Activated CD4-positive, alpha-beta T cell treated with anti-CD3 and anti-CD28 coated beads for 48 hours (primary cell): ENCODE data around the gene SNCG.
"Not testable (repeated sequence)": the region's sequence is repeated elsewhere in the genome, so short reads cannot be mapped to it uniquely, and the experiment has no call there.

Source experiments
- DNase-seq: peaks from one replicate; pipeline ENCODE4 v3.0.0-alpha.2; 2020

Gene SNCG

DNA sequence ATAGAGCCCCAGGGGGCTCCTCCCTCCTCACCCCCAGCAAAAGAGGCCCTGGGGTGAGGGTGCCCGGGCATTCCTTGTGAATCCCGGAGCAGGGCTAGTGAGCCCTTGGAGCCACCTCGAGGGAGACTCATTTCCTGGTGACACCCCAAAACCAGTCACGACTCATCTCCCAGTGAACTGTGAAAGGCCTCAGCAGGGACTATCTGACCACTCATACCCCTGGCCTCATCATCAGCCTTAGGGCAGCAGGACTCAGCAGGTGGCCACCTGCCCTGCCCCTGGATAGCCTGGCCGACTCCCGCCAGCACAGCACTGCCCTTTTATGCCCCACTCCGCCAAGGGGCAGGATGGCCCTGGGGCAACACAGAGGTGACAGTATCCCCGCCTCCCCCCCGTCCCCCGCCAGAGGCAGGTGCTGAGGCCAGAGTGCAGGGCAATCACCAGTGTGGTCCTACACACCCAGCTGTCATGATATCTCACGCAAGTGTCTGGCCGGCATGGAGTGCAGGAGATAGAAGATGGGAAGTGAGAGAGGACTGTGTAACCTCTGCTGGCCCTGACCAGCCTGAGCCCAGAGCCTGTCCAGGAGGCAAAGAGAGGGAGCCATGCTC is 3.2 kb downstream of the SNCG start:
- DNase-seq = no peak

DNA sequence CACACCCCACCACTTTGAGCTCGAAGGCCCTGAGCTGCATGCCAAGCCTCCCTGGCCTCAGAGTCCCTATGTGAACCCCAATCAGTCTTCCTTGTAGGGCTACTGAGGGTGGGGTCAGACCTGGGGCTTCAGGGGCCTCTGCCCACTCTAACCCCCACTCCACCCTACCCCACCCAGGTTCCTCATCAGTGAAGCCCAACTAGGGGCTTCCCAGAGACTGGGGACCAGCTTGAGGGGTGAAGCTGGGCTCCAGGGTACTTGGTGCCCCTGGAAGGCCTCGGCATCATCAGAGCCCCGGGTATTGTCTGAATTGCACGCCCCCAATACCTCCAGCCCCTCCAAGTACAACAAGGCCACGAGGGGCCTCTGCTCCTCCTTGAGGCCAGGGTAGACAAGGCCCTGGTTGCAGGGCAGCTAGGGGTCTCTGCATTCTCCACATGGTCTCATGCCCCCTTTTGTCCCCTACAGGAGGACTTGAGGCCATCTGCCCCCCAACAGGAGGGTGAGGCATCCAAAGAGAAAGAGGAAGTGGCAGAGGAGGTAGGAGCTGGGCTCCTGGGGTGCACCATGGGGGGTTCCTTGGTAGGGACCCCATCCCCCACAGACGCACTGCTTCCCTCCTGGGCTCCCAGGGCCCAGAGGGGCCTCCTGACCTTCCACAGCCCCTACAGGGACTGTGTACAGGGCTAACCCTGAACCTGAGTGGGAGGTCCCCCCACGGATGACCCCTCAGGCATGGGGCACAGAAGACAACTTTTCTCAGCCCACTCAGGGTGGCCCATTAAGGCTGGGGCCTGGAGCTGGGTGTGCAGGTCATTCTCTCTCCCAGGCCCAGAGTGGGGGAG is 4.0 kb downstream of the SNCG start:
- DNase-seq = no peak

DNA sequence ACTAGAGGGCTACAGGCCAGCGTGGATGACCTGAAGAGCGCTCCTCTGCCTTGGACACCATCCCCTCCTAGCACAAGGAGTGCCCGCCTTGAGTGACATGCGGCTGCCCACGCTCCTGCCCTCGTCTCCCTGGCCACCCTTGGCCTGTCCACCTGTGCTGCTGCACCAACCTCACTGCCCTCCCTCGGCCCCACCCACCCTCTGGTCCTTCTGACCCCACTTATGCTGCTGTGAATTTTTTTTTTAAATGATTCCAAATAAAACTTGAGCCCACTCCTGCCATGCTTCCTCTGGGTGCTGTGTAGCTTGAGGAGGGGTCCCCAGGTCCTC is 4.5 kb downstream of the SNCG start:
- DNase-seq = no peak

DNA sequence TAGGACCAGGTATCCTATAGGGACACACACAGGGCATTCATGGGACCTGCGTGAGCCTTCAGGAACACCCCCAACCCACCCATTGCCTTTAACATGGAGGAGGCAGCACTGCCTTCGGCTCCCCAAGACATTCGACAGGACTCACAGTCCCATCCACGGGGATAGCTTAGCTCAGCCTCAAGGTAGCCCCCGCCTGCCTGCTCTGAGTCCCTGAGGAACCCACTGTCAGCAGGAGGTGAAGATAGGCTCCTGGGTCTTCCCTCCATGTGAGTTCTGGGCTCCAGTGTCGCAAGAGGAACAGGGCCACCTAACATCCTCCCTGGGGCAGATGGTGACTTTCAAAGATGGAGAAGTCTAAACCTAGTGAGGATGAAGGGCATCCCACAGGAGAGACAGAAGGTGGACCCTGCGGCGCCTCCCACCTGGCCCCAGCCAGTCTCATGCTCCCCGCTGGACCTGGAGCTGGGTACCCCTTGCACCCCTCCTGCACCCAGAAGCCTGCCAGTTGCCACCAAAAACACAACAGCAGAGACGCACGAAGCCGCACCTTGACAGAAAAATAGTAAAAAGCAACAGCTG is 5.0 kb downstream of the SNCG start:
- no peak for DNase-seq

DNA sequence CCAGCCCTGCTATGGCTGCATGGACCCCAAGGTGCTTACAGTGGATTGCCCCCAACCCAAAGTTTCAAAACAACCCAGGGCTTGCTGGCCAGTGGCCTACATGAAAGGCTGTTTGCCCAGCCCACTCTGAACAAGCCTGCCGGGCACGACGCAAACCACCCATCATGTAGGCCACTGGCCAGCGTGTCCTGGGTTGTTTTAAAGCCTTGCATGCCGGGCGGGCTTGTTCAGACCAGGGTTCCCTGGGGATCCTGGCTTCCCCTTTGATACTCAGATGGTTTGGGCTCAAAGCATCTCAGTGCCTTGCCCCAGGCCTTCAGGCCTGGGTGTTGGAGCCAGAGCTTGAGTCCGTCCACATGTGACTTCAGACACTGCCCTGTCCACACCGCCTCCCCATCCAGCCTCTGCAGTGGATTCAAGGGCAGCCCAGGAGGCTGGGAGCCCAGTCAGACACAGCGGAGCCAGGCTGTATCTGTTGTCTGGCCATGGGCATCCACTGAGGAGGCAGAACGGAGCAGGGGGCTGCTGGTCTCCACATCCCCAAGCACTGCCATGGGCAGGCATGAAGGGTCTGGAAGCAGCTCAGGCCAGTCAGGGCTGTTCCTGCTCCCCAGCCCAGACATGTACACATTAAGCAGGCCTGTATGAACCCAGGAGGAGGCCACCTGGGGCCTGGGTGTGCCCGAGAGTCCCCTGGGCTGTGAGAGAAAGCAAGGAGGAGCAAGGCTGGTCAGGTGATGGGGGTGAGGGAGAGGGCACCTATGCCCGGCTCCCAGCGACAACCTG is 5.9 kb downstream of the SNCG start:
- no peak for DNase-seq

DNA sequence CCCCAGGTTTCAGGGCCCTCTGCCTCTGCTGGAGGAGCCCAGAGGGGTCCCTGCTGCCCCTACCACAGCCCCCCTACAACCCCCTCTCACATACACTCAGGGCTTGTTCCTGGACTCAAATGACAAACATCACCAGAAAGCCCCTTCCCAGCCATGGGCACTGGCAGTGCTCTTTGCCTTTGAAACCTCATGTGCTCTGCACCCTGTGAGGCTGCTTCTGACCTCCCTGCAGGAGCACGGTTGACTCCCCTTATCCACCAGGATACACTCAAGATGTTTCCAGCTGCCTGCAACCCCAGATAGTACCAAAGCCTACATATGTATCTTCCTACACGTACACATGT is 6.4 kb downstream of the SNCG start:
- no peak for DNase-seq

DNA sequence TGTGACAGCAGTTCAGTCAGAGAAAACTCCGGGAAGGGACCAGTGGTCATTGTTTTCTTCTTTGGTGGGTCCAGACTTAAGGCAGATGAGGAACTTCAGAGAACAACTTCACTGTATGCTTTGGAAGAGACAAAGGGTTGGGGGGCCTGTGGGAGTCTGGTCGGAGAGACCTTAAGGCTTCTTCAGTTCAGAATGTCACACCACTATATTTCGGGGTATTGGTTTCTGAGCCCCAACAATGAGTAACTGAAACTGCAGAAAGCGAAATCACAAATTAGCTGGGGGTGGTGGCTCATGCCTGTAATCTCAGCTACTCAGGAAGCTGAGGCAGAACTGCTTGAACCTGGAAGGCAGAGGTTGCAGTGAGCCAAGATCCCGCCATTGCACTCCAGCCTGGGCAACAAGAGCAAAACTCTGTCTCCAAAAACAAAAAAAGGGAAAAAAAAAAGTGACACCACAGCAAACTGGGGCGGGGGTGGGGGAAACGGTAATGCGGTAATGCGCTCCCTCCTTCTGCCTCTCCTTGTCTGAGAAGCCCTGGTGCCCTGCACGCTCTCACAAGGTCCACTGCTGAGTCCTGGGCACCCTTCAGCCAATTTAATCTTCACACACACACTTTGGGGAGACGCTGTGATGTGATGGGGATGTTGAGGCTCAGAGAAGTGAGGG is 7.7 kb downstream of the SNCG start:
- peak; percentile 45 for DNase-seq

DNA sequence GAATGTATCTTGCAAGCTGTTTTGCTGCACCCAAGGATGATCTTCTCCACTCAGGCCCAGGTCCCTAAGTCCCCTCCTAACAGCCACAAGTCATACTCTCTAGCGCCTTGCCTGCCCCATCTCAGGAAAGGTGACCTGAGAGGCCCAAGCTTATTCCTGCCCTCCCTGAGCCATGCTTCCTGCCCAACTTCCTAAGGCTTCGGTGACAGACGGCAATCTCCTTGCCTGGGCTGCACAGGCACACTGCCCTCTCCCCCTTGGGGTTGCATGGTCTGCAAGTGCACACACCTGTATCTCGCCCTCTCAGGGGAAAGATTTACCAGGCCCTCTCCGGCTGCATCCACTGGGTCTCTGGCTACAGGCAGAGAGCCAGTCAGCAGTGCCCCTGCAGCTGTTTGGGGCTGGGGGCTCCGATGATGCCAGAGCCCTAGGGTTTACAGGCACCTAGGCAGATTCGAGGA is 9.1 kb downstream of the SNCG start:
- DNase-seq = no peak

DNA sequence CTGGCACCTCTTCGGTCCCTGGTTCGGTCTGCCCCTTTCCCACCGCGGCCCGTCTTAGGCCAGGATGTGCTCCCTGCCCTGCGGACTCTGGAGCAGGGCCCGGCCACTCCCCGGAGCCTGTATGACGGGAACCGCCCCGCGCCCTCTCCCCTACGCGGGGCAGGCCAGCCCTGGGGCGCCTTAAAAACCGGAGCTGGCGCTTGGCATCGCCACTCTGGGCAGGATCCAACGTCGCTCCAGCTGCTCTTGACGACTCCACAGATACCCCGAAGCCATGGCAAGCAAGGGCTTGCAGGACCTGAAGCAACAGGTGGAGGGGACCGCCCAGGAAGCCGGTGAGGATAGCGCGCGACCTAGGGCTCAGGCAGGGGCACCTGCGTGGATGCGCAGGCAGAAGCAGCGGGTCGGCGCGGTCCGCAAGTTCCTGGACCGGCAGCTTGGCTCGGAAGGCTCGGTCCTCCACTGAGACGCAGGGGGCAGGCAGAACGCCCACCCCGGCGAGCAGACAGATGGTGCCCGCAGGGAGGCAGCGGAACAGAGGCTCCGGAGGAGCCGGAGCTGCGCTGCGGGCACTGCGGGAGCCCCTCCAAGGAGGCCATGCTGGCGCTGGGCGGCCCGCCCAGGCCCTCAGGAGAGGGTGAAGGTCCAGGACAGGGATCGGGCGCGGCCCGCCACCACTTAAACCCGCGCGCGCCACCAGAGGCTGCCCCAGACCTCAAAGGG is 10.0 kb downstream of the SNCG start, which contains the start of gene ADIRF:
Gene ADIRF, plus strand, starts transcription at position 212 of the 723 bp plus-strand sequence. Its CDS starts 63 bp downstream, at position 275.
- DNase-seq = no peak

DNA sequence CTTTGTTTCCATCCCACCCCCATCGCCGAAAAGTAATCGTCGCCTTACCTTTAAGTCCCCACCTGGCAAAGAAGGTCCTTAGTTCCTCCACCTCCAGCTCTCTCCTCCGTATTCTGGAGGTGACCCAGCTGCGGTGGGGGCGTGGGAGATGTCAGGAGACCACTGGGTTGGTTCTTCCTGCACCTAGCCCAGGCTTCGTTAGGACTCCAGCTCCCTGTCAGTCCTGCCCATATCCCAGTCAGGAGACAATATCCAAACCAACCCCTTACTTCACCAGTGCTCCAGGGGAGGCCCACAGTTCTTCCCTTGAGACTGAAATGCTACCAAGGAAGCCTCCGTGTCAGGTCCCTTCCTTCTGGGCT is 10.6 kb downstream of the SNCG start:
- DNase-seq = no peak

DNA sequence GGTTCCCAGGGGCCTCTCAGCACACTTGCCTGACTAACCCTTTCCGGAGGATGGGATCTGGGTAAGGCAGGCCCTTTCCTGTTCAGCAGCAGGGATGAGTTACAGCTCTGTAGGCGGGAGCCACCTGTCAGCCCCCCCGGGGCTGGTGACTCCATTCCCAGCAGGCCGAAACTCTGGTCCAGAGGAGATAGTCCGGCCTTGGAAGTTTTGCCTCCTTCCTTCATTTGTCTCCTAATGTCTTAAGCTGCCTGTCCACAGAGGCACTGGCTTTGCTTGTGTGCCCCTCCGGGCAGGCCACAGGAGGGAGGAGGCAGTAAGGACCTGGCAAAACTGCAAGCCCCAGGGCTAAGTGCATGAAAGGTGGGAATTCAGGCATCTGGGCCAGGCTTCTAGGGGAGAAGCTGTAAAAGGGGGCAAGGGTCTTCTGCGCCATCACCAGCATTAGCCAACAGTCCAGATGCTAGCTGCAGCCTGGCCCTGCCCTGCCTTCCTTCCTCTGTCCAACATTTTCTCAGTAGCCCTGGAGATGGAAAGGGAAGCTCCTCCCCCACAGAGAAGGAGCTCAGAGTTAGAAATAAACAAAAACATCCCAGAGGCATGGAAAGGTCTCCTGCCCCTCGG is 11.1 kb downstream of the SNCG start:
- DNase-seq = no peak

DNA sequence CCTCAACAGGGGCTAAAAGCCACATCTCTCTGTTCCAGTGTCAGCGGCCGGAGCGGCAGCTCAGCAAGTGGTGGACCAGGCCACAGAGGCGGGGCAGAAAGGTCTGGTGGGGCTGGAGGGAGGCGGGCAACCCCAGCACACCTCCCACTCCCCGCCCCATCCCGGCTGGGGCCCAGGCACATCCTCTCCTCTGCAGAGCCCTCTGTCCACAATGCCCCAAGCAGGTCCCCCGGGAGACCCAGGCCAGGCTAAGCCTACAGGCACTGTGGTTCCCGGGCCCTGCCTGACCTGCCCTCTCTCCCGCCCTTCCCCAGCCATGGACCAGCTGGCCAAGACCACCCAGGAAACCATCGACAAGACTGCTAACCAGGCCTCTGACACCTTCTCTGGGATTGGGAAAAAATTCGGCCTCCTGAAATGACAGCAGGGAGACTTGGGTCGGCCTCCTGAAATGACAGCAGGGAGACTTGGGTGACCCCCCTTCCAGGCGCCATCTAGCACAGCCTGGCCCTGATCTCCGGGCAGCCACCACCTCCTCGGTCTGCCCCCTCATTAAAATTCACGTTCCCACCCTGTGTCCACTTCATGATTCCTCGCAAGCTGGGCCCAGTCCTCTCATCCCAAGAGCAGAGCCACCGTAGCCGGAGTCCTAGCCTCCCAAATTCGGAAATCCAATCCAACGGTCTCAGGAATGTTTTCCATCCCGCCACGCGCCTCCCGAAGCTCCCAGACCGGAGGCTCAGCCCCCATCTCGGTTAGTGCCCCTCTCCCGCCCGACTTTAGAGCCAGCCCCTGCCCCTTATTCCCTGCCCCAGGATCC is 12.0 kb downstream of the SNCG start:
- no peak for DNase-seq

DNA sequence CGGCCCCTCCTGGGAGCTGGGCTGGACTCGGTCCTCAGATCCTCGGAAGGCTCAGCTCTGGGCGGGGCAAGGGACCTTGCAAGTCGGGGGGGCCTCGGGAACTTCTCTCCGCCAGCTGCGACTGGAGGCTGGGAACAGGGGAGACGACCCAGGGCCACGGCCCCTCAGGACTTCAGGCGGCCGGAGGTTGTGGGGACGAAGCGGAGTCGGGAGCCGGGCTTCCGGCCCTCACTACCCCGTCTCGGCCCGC is 12.5 kb downstream of the SNCG start:
- no peak for DNase-seq

DNA sequence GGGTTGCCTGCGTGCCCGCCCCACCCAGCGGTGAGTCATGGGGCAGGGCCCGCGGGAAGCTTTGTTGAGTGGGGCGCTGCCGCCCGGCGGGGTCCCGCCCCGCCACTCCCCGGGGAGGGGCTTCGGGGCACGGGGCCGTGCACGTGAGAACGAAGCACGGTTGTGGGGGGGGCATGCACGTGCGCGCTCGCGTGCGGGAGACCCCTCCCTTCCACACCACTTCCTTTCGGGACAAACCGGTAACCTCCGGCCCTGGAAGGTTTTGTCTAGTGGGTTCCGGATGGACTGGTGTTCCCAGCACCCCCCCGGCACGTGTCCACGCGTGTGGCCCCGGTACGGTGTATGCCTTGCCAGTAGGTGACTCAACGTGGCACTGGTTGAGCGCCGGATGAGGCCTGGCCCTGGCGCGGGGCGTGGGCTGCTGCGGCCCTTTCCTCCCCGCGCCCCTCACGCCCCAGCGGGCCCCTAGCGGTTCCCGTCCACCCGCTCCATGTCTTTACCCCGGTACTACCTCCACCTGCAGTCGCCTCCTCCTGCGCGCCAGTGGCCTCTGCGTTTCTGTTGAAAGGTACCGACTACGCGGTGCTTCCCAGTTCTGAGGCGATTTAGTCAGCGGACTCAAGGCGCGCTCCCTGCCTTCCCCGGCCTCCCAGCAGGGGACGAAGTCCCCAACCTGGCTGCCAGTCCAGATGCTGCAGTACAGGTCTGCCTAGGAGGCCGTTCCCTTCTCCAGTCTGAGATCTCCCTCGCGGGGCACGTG is 13.0 kb downstream of the SNCG start:
- peak; percentile 85 for DNase-seq

DNA sequence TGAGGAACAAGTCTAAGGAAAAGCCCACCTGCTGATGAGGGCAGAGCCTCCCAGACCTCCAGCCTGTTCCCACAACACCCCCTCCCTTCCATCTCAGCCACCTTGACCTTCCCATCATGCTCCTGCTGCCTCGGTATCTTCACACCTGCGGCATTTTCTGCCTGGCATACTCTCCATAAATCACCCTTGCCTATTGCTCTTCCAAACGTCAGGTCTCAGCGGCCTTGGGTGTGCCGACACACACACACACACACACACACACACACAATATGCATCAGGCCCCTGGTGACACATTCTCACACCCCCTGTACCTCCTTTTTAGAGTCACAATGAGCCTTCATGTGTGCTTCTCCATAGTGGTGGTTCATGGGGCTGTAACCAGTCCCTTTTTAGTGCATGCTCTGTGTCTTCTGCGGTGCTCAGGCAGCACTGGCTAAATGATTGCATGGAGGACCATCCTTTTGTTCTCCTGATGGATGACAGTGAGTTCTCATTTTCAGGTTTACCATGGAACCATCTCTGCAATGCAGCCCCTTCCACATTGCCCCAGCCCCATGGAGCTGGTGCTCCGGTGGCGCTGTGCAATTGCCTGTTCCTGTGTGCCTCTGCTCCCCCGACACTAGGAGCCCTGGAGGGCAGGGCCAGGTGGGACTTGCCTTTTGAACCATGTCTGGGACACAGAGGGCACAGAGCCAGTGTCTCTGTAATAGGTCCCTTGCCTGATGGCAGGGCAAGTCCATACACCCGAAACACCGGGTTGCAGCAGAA is 14.4 kb downstream of the SNCG start:
- DNase-seq = no peak

DNA sequence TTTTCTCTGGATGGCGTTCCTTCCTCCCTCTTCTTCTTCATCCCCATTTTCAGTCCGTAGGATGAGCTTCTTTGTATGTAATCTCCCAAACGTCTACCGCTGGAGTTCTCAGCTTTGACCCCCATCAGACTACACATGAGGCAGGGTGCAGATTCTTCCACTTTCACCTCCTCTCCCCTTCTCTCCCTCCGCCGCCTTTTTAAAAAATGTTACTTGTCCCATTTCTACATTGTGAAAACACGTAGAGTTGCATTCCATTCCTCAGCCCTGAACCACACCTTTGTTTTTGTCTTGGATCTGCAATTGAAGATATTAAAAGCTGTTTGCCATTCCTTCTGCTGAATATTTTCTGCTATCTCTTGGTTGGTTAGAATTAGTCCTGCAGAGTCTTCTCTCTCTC is 16.1 kb downstream of the SNCG start:
- no peak for DNase-seq

DNA sequence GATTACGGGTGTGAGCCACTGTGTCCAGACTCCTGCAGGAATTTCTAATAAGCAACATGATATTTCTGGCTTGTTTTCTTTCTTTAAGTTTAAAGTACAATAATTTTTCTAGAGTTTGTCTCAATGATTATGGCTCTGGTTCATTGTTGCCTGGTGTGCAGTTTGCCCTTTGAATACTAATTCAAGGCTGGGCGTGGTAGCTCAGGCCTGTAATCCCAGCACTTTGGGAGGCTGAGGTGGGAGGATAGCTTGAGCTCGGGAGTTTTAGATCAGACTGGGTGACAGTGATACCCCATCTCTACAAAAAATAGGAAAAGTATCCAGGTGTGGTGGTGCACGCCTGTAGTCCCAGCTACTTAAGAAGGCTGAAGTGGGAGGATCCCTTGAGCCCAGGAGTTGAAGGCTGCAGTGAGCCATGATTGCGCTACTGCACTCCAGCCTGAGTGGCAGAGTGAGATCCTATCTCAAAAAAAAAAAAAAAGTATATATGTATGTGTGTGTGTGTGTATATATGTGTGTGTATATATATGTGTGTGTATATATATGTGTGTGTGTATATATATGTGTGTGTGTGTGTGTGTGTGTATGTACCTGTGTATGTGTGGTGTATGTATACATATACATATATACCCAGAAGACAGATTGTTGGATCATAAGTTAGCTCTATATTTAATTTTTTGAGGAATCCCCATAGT is 18.1 kb downstream of the SNCG start:
- no peak for DNase-seq

DNA sequence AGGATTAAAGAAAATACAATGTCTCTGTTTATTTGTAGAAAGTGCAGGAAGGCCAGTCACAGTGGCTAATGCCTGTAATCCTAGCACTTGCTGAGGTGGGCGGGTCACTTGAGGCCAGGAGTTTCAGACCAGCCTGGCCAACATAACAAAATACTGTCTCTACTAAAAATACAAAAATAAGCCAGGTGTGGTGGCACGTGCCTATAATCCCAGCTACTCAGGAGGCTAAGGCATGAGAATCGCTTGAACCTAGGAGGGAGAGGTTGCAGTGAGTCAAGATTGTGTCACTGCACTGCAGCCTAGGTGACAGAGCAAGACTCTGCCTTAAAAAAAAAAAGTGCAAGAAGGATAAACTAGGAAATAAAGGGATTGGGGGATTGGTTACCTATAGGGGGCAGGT is 20.1 kb downstream of the SNCG start:
- DNase-seq = not testable (repeated sequence)

DNA sequence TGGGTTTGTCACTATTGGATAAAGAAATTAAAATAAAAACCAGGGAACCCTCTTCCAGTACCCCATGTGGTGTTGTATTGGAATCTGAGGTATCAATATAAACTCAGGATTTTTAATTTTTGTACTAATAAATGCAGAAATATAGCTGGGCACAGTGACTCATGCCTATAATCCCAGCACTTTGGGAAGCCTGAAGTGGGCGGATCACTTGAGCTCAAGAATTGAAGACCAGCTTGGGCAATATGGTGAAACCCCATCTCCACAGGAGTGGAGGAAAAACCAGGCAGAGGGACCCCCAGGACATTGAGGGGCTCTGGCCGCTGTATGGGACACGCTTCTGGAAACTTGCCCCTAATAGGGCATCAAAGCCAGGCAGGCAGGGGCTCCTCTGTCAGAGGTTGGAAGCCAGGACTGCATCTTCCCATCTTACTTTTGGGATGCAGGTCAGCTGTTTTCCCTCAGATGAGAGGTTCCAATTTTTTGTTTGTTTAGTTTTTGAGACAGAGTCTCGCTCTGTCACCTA is 21.0 kb downstream of the SNCG start:
- DNase-seq = no peak
